HuH-7 (cell line): ENCODE data around the gene PIN4.
"Not testable (repeated sequence)": the region's sequence is repeated elsewhere in the genome, so short reads cannot be mapped to it uniquely, and the experiment has no call there.

Experiments
- DNase-seq: peaks from one replicate; pipeline ENCODE4 v3.0.0; 2011; ENCODE audit warnings: low spot score

PIN4 gene

DNA sequence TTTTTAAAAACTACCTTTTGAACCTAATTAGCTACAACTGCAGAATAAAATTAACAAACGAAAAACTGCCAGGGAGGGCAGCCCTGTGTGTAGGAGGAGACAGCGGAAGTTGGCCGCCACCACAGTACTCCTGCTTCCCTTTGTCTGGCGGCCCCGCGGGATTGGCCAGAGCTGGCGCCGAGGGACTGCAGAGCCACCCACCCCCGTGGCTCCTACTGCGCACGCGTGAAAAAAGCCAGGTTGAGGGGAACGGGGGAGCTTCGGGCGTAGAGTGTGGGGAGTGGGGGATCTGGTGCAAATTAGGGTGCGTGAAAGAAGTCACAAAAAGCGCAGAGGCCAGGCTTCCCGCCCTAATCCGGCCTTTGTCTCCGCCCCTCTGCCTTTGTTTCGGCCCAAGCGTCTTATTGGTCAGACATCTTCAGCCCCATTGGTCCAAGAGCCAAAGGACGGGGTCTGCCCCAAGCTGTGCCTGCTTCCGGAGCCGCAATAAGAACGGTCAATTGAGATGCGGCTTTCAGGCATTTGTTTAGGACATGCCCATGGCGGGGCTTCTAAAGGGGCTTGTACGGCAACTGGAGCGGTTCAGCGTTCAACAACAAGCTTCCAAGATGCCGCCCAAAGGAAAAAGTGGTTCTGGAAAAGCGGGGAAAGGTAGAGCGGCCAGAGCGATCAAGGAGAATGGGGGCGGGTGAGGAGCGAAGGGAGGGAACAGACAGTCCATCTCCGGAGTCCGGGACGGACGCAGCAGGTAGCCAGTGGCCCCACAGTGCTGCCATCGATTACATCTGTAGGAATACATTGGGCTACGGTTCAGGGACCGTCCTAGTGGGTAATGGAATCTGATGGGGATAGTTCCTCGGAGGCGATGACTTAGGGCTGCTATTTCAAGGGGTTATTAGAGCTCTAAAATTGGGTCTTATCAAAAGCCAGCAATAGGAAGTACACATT is at the start of gene PIN4:
Gene PIN4 (plus strand): TSS at position 580 of the 948 bp plus-strand sequence. CDS start 29 bp downstream, at position 609.
- DNase-seq: peak; percentile 84

DNA sequence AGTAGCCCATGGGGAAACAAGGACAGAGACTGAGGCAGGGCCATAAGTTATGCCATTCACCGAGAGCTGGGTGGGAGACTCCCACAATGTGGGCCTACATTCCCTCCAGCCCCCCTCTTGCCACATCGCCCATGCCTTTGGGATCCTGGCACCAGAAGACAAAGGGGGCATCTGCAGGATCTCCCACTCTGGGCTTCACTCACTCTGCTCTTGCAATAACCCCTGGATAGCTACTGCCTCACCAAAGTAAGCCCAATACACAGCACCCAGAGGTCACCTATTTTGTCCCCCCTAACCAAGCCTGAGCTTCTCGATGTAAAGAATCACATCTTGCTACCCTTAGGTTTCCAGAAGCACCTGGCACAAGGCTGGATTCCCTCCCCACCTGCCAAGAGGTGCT is 49.1 kb upstream of the PIN4 start:
- no peak for DNase-seq

GRCh38 chrX:72133851-72134546 is 47.6 kb upstream of the PIN4 start:
- DNase-seq: no peak

- no peak for DNase-seq
Measured at GRCh38 chrX:72137846-72138495, 43.6 kb upstream of the PIN4 start.

DNA sequence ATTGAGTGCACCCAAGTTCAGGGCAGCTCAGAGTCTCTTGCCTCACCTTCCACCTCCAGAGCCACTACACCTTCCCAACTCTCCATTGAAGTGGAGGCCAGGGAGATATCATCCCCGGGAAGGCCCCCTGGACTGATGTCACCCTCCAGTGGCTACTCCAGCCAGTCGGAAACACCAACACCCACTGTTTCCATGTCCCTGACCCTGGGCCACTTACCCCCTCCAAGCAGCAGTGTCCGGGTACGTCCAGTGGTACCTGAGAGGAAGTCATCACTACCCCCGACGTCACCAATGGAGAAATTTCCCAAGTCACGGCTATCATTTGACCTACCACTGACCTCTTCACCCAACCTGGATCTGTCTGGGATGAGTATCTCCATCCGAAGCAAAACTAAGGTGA is 42.0 kb upstream of the PIN4 start:
- DNase-seq: no peak

- DNase-seq: no peak
Measured at GRCh38 chrX:72141372-72142004, 40.1 kb upstream of the PIN4 start.

GRCh38 chrX:72142094-72142793 is 39.3 kb upstream of the PIN4 start:
- no peak for DNase-seq

DNA sequence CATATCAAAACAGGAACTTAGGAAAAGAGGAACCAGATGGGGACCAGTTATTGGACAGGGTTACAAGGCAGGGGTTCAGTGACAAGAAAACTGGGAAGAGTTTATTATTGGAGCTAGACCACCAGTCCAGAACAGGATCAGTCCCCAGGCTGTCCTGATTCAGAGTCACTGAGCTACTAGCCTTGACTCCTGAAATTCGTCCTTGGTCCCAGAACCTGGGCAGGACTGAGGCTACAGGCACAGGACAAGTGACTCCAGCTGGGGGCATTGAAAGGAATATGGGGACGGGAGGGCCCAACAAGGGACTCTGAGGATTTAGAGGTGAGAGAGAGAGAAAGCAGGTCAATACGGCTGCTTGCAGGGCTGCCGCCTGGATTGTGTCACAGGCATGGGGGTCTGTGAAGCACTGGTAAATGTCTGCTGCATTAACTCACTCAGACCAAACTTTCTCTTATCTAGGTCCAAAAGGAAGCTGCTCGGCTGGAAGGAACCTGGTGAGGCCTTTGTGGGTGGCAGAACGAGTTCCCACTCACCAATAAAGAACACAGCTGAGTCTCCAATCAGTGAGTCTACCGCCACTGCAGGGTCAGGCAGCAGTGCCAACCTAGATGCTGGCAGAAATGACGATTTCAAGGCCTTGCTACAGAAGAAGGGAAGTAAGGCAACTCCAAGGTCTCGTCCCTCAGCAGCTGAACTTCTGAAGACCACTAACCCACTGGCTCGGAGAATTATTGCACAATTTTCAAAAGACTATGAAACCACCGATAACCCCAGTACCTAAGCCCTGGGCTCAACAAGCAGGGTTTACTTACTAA is 38.6 kb upstream of the PIN4 start:
- no peak for DNase-seq

DNA sequence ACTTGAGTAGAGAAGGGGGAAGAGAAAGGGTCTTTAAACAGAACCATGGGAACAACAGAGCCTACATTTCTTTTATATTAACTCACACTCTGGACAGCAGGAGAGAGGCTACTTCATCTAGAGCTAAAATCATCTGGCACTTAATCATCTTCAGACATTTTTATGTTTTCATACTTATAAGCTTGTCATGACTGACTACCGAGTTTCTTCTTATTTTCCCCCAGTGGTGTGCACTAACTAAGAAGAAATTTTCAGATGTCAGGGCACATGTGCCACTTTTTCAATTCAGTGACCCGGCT is 38.0 kb upstream of the PIN4 start:
- DNase-seq: no peak

GRCh38 chrX:72145181-72145580 is 36.4 kb upstream of the PIN4 start:
- DNase-seq: no peak

- no peak for DNase-seq
Measured at GRCh38 chrX:72146527-72146926, 35.0 kb upstream of the PIN4 start.

- DNase-seq: no peak
Measured at GRCh38 chrX:72158773-72159172, 22.8 kb upstream of the PIN4 start.

- DNase-seq: no peak
Measured at GRCh38 chrX:72159769-72160168, 21.8 kb upstream of the PIN4 start.

DNA sequence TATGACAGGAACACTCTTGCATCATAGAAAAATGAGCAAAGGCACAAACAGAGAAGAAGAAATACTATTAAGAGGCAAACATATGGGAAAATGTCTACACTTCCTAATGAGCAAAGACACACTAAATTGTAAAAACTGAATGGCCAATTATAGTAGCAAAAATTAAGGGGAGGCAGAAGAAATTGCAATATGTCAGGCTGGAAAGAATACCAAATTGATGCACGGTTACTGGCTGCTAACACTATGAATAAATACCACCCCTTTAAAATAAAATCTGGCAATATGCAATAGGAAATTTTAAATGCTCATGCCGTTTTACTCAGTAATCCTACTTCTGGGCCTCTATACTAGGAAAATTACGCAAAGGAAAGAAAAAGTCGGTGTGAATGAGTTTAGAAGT is 16.0 kb upstream of the PIN4 start:
- no peak for DNase-seq

- DNase-seq: no peak
Measured at GRCh38 chrX:72169008-72169728, 12.4 kb upstream of the PIN4 start.

DNA sequence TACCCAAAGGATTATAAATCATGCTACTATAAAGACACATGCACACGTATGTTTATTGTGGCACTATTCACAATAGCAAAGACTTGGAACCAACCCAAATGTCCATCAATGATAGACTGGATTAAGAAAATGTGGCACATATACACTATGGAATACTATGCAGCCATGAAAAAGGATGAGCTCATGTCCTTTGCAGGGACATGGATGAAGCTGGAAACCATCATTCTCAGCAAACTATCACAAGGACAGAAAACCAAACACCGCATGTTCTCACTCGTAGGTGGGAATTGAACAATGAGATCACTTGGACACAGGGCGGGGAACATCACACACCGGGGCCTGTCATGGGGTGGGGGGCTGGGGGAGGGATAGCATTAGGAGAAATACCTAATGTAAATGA is 5.3 kb upstream of the PIN4 start:
- not testable (repeated sequence) for DNase-seq

GRCh38 chrX:72176981-72177380 is 4.6 kb upstream of the PIN4 start:
- no peak for DNase-seq

- DNase-seq: no peak
Measured at GRCh38 chrX:72180539-72180938, 1.0 kb upstream of the PIN4 start.

- no peak for DNase-seq
Measured at GRCh38 chrX:72182924-72183323, 1.4 kb downstream of the PIN4 start.

DNA sequence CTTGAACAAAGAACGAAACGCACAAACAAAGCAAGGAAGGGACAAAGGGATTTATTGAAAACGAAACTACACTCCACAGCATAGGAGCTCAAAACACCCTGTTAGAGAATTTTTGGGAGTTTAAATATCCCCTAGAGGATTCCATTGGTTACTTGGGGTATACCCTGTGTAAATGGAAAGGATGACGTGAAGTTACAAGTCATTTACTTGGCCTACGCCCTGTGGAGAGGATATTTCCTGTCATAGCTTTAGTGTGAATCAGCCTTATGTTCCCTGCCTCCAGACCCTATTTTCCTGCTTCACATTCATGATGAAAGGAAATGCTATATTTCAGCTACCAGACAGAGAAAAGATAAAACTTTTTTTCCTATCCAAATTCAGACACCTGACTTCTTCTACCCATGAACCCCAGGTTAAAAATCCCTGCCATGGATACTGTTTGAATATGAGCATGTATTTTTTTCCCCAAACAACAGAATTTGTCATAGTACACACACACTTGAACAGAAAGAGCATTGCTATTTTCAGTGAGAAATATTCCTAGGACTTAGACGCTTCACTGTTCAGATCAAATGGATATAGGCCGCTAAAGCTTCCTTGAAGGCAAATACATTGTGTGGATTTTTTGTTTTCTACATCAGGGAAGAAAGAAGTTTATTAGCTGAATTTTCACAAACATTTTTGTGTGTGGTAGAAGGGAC is 20.4 kb downstream of the PIN4 start:
- no peak for DNase-seq
